ENCODE data around the gene TBC1D16.
A peak's percentile ranks its signal among the peaks of the same experiment; 100 is the strongest.

Gene TBC1D16

DNA sequence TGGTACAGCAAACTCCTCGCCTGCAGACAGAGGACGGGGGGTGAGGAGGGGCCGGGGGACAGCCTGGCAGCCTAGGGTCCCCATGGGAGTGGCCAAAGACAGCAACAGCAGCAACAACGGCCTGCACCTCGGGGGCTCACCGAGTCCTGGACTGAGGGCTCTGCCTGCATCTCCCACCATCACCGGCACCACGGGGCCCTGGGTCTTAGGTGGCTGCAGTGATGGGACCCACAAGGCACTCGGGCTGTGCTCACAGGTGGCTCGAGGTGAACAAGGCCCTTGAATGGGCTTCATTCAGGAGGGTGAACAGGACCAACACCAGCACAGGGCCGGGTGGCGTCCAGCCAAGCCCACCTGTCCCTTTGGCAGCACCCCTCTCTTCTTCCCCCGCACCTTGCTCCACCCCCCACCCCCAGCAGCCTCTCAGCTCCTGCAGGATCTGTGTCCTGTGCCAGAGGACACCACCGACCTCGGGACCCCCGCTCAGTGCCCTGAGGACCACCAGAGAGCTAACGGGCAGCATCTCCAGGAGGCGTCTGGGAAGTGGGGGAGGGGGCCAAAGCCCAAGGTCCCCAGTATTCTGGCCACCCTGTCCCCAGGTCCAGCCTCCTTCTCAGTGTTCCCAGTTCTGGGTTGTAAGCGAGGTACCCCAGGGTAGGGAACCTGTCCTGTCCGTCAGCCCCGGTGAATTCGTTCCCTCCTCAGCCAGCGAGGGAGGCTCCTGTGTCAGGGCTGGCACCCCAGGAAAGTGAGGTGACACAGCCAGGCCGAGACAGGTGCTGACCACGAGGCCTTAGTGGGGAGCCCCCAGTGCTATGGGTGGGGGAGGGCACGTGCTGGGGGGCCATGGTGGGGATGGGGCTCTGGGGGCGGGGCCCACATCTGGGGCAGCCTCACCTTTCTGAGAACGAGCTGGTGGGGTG is 94.3 kb downstream of the TBC1D16 start:
- DNase-seq (ENCODE audit: insufficient read length, low spot score), result no peak
- FAIRE-seq, result no peak
- no peak for TF ChIP-seq POLR2A (IDR thresholded peaks at IDR 0.05; ENCODE audit: low read depth, low read length)

DNA sequence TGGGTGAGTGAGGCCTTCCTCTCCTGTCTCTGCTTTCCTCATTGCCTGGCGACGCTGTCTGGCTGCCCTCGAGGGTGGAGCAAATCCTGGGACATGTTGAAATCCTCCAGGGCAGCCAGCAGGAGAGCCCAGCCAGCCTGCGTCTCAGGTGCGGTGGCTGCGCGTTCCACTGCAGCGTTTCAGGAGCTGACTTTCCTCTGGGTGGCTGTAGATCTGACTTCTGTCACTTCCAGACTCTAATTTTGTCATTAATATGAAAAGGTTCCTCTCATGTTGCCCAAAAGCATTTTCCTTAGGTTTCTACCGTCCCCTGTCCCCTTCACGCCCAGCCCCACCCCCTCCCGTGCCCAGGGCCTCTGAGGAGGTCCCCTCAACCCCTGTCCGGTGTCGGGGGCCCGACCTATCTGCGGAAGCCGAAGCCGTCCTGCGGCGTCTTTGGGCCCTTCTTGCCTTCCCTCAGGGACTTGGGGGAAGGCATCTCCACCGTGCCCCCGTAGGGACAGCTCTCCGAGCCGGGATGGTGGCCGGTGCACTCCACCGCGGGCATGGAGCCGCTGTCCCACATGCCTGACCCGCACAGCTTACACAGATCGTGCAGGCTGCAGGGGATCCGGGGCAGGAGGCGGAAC is 95.1 kb downstream of the TBC1D16 start:
- no peak for DNase-seq (ENCODE audit: insufficient read length, low spot score)
- no peak for FAIRE-seq
- TF ChIP-seq POLR2A (IDR thresholded peaks at IDR 0.05; ENCODE audit: low read depth, low read length), result no peak

DNA sequence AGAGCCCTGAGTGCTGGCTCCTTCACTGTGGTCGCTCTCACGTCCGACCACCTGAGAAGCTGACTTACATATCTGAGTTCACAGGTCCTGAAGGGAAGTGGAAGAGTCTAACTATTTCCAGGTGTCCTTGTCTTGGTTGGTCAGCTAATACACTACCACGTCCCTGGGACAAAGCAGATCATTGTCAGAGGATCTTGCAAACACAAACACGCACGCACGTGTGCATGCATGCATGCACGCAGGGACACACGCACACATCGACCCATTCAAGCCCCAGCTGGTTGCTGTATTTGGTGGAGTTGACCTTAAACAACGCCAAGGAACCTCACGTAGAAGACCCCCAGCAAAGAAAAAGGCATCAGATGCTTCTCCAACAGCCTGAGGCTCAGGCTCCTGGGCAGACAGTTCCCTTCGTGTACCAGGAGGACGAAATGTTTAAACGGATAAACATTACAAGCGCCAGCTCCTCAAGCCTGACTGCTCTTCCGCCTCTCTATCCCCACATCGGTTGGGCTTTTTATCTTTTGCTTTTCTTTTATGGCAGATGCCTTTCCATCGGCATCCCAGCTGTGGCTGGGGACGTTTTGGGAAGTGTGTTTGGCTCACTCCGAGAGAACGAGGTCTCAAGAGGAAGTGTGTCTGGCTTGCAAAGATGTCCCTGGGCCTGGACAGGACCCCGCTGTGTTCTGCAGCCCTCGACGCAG is 95.8 kb downstream of the TBC1D16 start:
- TF ChIP-seq POLR2A (IDR thresholded peaks at IDR 0.05; ENCODE audit: low read depth, low read length), result no peak
- no peak for FAIRE-seq
- DNase-seq (ENCODE audit: insufficient read length, low spot score), result no peak

DNA sequence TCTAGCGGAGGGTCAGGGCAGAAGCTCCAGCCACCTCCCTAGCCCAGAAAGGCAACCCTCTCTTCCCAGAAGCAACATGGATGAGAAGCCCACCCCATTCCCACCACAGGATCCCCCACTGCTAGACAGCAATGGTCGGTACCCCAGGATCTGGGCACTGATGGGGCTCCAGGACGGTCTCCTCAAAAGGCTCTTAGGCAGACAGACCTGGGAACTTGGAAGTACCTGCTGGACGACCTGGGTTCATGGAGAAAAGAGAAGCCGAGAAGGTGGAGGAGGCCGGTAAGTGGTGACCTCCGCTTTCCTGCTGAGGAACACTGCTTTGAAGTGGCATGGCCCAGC is 96.6 kb downstream of the TBC1D16 start:
- no peak for FAIRE-seq
- TF ChIP-seq POLR2A (IDR thresholded peaks at IDR 0.05; ENCODE audit: low read depth, low read length), result no peak
- no peak for DNase-seq (ENCODE audit: insufficient read length, low spot score)

DNA sequence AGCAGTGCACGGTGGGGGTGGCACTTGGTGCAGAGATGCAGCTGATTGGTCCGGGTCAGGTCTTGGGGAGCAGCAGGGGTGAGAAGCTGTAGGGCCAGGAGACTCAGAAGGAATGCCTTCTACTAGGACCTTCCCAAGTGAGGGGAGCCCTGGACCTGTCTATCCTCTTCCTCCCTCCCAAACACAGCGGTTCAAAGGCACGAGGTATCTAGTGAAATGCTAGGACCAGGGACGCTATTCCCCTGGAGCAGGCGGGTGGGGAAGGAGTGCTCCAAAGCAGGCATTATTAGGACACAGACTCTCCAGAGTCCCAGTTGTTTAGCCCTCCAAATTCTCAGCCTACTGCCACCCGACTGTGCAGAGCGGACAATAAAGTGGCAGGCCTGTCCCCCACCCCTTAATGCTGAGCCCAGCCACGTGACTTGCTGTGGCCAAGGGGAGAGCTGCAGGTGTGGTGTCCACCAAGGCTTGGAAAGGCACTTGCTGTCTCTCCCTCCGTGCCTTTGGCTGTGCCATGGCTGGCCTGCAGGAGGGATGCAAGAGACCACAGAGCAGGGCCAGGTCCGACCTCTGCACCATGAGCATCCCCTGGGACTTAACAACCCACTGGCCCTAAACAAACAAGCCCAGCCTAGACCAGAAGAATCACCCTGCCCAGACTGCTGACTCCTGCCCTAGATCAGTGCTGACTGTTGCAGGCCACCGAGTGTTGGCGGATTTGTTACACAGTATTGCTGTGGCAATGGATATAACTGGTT is 97.2 kb downstream of the TBC1D16 start:
- no peak for TF ChIP-seq POLR2A (IDR thresholded peaks at IDR 0.05; ENCODE audit: low read depth, low read length)
- FAIRE-seq, result no peak
- DNase-seq (ENCODE audit: insufficient read length, low spot score), result no peak

DNA sequence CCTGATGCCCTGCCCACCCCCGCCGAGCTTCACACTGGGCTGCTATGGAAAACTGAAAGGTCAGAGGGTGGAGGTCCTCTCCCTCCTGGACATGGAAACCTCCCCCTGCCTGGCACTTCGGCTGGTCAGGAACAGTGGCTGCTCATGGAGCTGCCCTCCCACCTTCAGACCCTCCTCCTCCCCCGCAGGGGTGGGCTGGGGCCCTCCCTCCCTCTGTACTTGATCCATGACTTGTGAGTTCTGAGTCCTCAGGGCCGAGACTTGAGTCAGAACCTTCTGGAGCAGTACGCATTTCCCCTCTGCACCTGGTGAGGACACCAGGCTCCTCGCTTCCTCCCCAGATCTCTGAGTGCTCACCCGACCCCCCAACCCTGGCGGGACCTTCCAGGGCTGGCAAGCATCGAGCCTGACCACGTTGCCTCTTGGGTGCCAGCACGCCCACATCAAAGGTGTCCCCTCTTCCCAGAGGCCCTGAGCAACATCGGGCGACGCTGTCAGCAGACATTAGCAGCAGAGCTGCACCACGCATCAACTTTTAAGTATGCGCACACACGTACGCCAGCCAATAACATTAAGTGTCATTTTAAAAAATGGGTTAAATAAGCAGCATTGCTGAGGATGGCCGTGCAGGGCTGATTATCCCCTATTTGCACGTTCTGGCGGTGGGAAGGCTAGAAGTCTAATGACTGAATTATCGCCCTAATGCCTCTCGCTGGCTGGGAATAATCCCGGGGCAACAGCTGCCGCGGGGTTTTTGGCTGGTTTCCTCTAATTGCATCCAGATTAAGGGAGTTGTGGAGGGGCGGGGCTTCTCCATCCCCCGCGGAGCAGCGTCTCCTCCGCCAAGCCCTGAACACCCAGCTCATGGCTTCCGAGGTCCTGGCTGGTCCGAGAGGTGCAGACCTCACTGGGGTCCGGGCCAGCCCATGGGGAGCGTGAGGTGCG is 98.0 kb downstream of the TBC1D16 start:
- no peak for DNase-seq (ENCODE audit: insufficient read length, low spot score)

DNA sequence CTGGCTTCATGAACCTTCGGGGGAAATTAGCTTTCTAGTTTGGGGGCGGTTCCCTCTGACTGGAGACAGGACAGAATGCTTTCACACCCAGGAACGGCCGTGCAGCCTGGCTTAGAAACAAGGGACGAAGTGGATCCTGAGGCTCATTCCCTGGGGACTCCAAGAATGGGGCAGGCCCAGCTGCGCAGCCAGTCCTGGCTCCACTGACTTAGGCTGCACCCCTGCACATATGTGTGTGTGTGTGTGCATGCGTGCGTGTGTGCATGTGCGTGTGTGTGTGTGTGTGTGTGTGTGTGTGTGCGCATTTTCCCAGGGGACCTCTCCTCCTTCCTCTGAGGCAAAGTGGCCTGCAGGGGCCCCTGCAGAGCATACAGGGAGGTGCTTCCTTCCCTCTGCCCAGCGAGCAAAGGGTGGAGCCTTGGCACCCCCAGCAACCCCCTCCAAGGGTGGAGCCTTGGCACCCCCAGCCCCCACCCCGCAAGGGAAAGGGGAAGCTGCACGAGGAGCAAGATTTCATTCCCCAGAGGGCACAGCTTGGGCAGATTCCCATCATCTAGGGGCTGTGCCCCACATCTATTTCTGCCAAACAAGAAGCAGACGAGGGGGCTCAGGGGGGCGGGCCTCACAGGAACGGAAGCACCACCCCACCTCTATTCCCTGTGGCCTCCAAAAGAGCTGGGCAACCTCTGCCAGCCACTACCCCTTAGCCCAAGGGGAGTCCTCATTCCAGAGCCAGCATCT is 98.9 kb downstream of the TBC1D16 start:
- FAIRE-seq (no peak), DNase-seq (ENCODE audit: insufficient read length, low spot score) (no peak)
- TF ChIP-seq POLR2A (IDR thresholded peaks at IDR 0.05; ENCODE audit: low read depth, low read length), result no peak

More for the DNA sequence above, 98.0 kb downstream of the TBC1D16 start:
- no peak for FAIRE-seq
- TF ChIP-seq POLR2A (IDR thresholded peaks at IDR 0.05; ENCODE audit: low read depth, low read length), result no peak

DNA sequence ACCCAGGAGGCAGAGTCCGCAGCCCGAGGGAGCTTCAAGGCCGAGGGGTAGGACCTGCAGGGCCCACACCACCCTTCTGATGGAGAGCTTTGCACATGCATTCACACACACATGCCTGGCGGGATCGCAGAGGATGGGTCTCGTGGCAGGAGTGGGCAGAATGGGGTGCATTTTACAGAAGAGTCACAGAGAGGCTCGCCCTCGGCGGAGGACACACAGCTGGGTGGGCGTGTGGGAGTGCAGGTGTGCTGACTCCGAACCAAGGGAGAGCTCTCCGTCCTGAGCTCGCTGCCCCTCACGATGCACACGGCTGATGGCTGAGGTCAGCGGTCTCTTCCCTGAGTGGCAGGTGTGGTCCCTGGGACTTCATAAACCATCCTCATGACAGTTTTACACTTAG is 99.6 kb downstream of the TBC1D16 start:
- no peak for FAIRE-seq
- no peak for DNase-seq (ENCODE audit: insufficient read length, low spot score)
- TF ChIP-seq POLR2A (IDR thresholded peaks at IDR 0.05; ENCODE audit: low read depth, low read length), result no peak

DNA sequence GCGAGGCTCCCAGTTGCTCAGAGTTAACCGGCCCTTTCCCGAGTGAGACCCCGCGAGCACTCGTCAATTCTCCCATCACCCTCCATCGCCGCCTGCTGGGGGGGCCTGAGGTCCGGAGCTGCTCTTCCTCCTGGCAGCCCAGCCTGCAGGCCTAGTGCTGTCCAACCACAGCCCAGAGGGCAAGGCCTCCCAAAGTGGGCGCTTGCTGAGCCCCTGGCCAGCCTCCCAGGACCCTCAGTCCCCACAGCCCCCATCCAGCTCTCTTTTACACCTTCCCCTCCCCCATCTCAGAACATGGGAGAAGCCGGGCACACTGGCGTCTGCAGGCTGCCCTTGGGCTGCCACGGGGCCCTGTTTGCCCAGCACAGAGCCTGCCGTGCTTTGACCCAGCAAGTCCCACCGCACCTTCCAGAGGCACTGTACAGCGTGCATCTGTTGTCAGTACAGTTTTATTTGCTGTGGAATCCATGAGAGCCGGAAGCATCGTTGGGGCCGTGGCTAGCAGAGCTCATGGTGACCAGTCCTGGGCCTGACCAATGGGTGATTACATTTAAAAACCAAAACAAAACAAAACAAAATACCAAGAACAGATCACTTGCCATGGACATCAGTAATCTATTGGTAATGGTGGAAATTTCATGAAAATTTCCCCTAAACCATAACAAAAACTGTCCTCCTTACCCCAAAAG is 100.3 kb downstream of the TBC1D16 start:
- TF ChIP-seq POLR2A (IDR thresholded peaks at IDR 0.05; ENCODE audit: low read depth, low read length), result no peak
- no peak for FAIRE-seq
- DNase-seq (ENCODE audit: insufficient read length, low spot score), result no peak

DNA sequence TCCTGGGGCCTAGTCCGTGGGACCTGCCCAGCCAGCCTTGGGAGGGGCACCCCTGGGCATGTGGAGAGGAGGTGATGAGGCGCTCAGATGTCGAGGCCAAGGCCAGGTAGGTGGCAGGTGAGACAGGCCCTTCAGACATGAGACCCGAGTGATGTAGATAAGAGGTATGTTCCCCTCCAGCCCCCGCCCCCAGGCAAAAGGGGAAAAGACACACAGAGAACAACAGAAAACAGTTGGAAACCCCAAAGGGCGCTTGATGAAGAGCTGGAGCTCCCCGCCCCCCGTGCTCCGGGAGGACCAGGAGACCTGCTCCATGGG is 101.1 kb downstream of the TBC1D16 start:
- TF ChIP-seq POLR2A (IDR thresholded peaks at IDR 0.05; ENCODE audit: low read depth, low read length), result no peak
- FAIRE-seq (no peak), DNase-seq (ENCODE audit: insufficient read length, low spot score) (no peak)

DNA sequence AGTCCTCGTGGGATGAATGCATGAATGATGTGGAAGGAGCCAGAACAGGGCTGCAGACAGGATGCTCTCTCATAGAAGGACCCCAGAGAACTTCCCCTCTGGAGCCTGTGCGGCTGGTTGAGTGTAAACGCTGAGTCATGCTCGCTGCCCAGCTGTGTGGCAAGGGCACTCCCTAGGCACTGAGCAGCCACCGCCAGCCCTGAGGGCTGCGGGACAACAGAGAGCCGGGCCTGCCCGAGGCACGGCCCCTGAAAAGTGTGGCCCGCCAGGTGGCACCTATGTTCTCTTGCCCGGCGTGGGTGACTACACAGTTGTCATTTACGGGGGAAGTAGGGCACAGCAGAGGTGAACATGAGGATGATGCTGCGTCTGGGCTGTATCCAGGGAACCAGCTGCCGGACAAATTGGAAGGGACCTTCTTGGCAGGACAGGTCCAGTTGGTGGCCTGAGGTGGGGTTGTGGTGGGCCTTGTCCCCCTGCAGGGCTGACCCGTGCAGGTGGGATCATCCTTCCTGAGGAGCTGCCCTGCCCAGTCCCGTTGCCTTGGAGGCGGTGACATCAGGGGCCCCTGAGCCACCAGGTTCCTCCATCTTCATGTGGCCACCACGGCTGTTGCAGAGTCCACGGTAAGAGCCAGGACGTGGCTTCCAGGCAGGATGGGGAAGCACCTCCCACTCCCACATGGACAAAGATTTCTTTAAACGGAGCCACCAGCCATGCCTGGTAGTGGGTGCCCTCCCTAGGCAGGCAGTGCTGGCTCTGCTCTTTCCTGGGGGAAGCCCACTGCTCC is 101.6 kb downstream of the TBC1D16 start:
- TF ChIP-seq POLR2A (IDR thresholded peaks at IDR 0.05; ENCODE audit: low read depth, low read length), result no peak
- FAIRE-seq (no peak), DNase-seq (ENCODE audit: insufficient read length, low spot score) (peak; percentile 80)
